ENCODE measurements around the gene BCAT1. TPM values are rescaled to one million over a fixed set of nuclear protein-coding genes. Genes with fewer than 3 reads are reported as not detected.

The BCAT1 gene
- total and polyA plus RNA-seq, 2 of the 8 experiments (the other 6 are each of a cell fraction or from before 2014, with no cell fraction given), result 19.7 to 263 TPM

DNA sequence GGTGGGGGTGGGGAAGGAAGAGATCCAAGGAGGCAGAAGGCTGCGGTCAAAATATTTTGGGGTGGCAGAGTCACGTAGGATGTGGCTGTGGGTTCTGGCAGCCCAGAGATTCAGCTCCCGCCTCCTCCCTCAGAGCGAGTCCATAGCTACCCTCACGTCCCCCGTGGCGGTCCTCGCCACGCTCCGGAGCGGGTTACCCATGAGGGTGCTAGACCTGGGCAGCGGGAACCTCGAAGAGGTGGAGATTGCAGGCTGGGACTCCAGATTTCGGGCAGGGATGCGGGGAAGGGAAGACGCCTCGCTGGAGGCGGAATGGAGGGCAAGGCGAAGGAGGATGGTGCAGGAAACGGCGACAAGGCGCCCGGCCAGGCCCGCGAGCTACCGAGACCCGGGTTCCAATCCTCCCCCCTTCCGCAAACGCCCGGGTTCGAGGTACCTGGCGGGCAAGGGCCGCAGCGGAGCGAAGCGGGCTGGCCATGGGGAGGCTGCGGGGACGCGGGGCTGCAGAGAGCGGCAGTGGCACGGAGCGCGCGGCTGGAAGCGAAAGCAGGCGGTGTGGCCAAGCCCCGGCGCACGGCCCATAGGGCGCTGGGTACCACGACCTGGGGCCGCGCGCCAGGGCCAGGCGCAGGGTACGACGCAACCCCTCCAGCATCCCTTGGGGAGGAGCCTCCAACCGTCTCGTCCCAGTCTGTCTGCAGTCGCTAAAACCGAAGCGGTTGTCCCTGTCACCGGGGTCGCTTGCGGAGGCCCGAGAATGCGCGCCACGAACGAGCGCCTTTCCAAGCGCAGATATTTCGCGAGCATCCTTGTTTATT is 46.2 kb downstream of the BCAT1 start (continued):
- no peak for TF ChIP-seq HDAC6 (IDR thresholded peaks at IDR 0.05; ENCODE audit: low read depth, low read length)
- peak; percentile 9; the same call in 1 of the 2 replicates for TF ChIP-seq TAF1 (IDR thresholded peaks at IDR 0.05; ENCODE audit: low read depth, low read length)
- TF ChIP-seq MAFK (IDR thresholded peaks at IDR 0.05; ENCODE audit: low read depth, low read length), result no peak

All from H1 (cell line).